CD4-positive, alpha-beta T cell treated with Interleukin-21 for 1 hour (primary cell): ENCODE results near the gene SPAG16.

Source experiments
- DNase-seq: peaks from one replicate; pipeline ENCODE4 v3.0.0-alpha.2; 2020

Gene SPAG16

DNA sequence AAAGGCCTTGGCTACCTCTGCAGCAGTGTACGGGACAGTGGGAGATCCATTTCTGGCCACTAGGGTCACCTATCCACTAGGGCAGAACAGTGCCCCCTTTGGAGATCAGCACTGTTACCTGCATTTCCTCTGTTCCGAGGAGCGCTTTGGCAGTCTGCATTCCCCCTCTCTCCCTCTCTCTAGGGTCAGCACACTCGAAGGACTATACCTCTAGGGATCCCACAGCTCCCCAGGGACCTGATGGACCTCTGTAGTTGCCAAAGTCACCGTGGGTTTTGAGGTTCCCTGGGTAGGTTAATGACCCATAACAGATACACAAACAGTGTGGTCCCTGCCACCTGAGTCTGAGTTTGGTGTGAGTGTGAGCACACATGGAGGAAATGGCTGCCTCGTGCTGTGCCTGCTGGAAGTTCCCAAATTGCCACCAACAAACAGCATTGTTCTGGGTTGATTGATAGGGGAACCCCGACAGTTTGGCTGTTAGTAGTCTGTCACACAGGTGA is 1026.8 kb downstream of the SPAG16 start:
- DNase-seq: no peak

DNA sequence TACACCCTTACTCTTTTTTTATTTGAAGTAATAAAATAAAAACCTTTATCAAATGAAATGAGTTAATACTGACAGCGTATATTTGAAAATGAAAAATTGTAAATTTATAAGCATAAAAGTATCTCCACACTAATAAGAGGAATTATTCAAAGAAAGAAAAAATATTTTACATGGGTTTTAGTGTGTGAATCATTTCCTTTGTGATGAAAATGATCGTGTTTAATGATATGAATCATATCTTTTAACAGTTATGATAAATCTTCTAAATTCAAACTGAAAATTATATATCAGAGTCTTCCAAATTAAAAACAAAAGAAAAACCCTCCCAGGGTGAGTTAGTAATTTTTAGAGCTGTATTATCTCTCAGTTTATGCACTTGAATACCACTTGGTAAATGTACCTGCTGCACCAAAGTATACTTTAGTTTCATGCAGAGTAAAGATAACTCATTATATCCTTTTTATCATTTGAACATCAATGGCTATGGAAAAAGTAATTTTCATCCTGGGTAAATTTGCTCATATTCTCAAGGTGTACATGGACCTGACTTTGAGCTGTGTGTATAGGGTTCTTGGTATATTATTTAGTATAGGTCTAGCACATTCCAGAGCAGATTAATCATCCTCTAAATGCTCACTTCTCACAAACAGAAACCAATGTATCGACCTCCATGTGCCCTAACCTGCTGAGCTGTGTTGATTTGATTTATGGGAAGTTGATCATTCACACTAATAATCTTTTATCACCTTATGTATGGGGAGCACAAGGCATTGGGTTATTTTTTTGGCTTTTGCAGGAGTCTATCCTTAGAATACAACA is 1027.9 kb downstream of the SPAG16 start:
- no peak for DNase-seq

- no peak for DNase-seq
These were observed 1031.1 kb downstream of the SPAG16 start for GRCh38 chr2:214315324-214315723.

- DNase-seq: no peak
These were observed 1035.9 kb downstream of the SPAG16 start for GRCh38 chr2:214320211-214320610.

- DNase-seq: no peak
These were observed 1038.4 kb downstream of the SPAG16 start for GRCh38 chr2:214322662-214323061.

GRCh38 chr2:214325404-214325803 is 1041.1 kb downstream of the SPAG16 start:
- no peak for DNase-seq

DNA sequence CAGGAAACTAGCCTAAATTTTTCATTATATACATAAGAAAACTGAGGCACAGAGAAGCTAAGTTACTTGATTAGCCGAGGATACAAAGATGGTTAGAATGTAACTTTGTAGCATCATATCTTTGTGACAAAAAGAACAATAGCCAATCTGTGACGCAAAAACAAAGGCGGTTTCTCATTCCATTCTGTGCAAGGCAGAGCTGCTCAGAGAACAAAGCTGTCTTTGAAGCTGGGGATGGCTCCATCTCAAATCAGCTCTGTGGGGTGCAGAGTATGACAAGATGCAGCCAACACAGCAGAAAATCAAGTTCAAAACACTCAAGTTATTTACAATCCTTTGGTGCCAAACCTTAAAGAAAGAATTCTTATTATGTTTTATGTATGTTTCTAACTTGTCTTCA is 1044.7 kb downstream of the SPAG16 start:
- no peak for DNase-seq

GRCh38 chr2:214341646-214342045 is 1057.4 kb downstream of the SPAG16 start:
- no peak for DNase-seq

GRCh38 chr2:214358506-214358905 is 1074.2 kb downstream of the SPAG16 start:
- no peak for DNase-seq

DNA sequence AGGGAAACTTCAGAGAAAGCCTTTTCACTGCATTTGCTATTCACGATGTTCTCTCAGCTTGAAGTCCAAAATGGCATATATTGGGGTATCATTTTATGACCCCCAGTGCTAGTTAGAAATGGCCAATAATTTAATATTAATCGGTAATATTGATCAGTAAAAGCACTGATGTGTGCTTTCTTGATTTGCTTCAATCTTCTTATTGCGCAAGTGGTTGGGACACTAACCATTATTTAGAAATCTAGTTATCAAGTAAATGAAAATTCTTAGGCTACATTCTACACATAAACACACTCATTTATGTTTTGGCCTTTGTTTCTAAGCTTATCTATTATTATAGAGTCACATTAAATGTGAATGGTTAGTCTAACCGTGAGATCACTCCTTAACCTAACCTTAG is 1076.9 kb downstream of the SPAG16 start:
- no peak for DNase-seq

GRCh38 chr2:214365549-214365948 is 1081.3 kb downstream of the SPAG16 start:
- DNase-seq: no peak

- no peak for DNase-seq
These were observed 1082.9 kb downstream of the SPAG16 start for GRCh38 chr2:214367171-214367570.

DNA sequence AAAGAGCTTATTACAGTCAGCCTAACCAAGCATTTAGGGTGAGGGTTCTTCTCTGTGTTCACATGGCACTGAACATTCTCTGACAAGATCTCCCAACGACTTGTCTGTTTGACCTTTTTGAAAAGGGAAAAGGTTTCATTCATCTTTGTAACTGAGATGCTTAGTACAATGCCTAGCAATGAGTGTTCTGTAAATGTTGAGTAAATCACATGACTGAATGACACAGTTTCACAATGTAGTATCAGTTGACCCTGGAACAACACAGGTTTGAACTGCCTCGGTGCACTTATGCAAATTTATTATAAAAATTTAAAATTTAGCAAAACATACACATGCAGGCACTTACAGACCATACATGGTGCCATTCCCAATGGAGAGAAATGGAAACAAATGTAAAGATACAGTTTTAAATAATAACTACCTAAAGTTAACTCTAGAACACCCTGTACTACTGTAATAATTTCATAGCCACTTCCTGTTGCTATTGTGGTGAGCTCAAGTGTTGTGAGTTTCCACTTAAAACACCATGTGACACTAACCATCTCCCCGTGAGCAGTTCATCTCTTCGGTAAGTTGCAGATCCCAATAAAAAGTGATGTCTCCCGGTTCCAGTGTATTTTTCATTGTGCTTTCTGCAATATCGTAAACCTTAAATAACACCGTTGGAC is 1092.5 kb downstream of the SPAG16 start:
- no peak for DNase-seq

DNA sequence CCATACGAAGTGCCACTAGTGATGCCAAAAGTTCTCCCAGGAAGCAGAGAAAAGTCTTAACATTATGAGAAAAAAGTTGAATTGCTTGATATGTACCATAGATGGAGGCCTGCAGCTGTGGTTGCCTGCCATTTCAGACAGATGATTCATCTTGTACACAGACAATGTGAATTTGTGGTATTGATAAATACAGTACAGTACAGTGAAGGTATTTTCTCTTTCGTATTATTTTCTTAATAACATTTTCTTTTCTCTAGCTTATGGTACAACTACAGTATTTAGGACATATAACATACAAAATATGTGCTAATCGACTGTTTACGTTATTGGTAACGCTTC is 1093.0 kb downstream of the SPAG16 start:
- DNase-seq: no peak

DNA sequence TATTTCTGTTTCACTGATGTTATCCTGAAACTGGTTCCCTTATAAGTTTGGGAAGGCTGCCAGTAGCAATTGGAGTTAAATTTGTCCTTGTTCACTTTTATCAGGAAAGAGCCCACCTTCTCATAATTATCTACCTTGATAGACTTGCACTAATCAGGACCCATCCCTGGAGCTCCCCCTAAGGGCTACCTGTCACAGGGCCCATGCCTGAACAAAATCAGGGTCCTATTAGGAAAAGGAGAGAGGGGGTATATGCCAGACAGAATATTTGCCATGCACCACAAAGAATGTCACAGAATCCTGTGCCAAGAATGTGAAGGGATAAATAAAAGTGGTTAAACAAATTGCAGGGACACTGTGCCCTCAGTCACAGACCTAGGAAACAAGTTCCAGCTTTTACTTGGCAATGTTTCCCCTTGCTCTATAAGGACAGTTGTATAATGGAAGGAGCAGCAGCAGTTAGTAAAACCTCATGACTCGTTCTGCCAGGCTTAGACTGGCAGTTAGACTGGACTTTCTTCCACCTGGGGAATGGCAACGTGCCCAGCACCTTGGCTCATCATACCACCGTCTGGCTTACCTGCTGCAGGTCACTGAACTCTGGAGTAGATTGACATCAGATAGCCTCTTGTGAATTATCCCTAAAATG is 1094.3 kb downstream of the SPAG16 start:
- DNase-seq: no peak

- no peak for DNase-seq
These were observed 1095.0 kb downstream of the SPAG16 start for GRCh38 chr2:214379227-214379626.

- DNase-seq: no peak
These were observed 1096.4 kb downstream of the SPAG16 start for GRCh38 chr2:214380681-214381080.

GRCh38 chr2:214382229-214382628 is 1098.0 kb downstream of the SPAG16 start:
- no peak for DNase-seq

DNA sequence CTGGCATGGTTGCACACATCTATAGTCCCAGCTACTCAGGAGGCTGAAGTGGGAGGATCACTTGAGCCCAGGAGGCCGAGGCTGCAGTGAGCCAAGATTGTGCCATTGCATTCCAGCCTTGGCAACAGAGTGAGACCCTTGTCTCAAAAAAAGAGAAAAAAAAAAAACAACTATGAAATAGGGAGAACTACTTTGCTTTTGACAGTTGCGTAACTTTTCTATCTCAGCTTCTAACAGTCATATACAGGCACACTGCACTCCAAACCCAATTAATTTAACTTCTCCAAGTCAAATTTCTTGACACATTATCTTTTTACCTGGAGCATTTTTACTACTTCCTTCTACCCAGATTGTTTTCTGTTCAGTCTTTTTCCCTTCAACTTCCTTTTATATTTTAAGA is 1102.5 kb downstream of the SPAG16 start:
- DNase-seq: no peak

GRCh38 chr2:214389334-214389733 is 1105.1 kb downstream of the SPAG16 start:
- DNase-seq: no peak

DNA sequence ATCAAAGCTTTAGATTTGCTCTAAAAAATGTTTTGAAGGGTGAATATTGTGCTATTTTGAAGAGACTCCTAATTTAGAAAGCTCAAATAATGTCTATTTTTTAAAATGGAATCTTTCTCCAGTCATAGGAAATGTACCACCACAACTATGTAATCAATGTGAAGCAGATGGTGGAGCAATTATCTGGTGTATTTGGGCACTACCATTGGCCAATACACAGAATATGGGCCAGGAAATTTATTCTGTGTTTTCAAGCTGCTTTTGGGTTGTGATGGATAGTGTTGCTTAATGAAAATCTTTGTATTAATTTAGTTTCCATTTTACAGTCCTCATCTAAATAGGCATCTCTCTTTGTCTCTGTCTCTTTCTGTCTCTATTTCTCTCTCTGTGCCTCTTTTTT is 1109.5 kb downstream of the SPAG16 start:
- DNase-seq: no peak

GRCh38 chr2:214395040-214395439 is 1110.8 kb downstream of the SPAG16 start:
- no peak for DNase-seq

DNA sequence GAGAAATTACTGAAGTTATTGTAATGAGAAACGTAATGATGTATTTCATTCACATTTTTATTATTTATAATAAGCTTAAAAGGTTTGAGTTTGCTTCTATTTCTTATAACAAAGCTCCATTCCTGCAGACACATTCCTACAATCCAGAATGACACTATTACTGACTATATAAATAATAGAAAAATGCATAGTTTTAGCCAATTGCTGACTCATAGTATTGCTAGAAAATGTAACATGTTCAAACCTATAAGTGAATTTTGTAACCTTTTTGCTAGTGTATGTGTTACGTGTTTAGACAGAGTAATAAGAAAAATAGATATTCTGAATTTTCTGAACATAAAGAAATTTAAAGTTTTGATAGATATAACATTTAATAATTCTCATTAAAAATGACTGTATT is 1117.3 kb downstream of the SPAG16 start:
- DNase-seq: no peak
